H9 (cell line): ENCODE data around the gene FAM210B. TPM values are rescaled to one million over a fixed set of nuclear protein-coding genes. Genes with fewer than 3 reads are reported as not detected.

Experiments used
- DNase-seq: peaks from one replicate; pipeline ENCODE4 v3.0.0-alpha.2; 2017
- H2AFZ ChIP-seq: one replicate; pipeline ENCODE4 v1.6.1; 2013; ENCODE audit warnings: mild to moderate bottlenecking, low read length, control low read depth, moderate library complexity
- H2AK5ac ChIP-seq: 2 replicates; pipeline ENCODE4 v1.6.1; 2013; ENCODE audit warnings: low read length, control low read depth, mixed read lengths; ENCODE audit not compliant: insufficient read length
- H2BK120ac ChIP-seq: one replicate; pipeline ENCODE4 v1.6.1; 2013; ENCODE audit warnings: low read depth, mild to moderate bottlenecking, low read length, control low read depth, inconsistent platforms; ENCODE audit not compliant: poor library complexity, severe bottlenecking
- H2BK12ac ChIP-seq: 2 replicates; pipeline ENCODE4 v1.6.1; 2013; ENCODE audit warnings: low read length, control low read depth, mixed read lengths, low read depth; ENCODE audit not compliant: insufficient read length
- H2BK15ac ChIP-seq: 2 replicates; pipeline ENCODE4 v1.6.1; 2013; ENCODE audit warnings: low read depth, low read length, control low read depth
- H2BK20ac ChIP-seq: one replicate; pipeline ENCODE4 v1.6.1; 2013; ENCODE audit warnings: low read depth, mild to moderate bottlenecking, low read length, control low read depth, inconsistent platforms; ENCODE audit not compliant: poor library complexity, severe bottlenecking
- H2BK5ac ChIP-seq: 2 replicates; pipeline ENCODE4 v1.6.1; 2013; ENCODE audit warnings: low read length, control low read depth, mixed read lengths; ENCODE audit not compliant: insufficient read length
- H3K14ac ChIP-seq: 2 replicates; pipeline ENCODE4 v1.6.1; 2013; ENCODE audit warnings: low read length, control low read depth; ENCODE audit not compliant: insufficient read depth
- H3K18ac ChIP-seq: 2 replicates; pipeline ENCODE4 v1.6.1; 2013; ENCODE audit warnings: low read depth, mild to moderate bottlenecking, mixed read lengths, low read length, control low read depth; ENCODE audit not compliant: insufficient read length
- H3K23ac ChIP-seq: 2 replicates; pipeline ENCODE4 v1.6.1; 2013; ENCODE audit warnings: low read length, control low read depth, mixed read lengths, low read depth; ENCODE audit not compliant: insufficient read length
- H3K23me2 ChIP-seq: 2 replicates; pipeline ENCODE4 v1.6.1; 2013; ENCODE audit warnings: low read depth, mild to moderate bottlenecking, mixed read lengths, low read length, control low read depth; ENCODE audit not compliant: insufficient read length, poor library complexity, severe bottlenecking
- H3K27ac ChIP-seq: 2 replicates; pipeline ENCODE4 v1.5.1; 2013; ENCODE audit warnings: low read length, control low read depth, mixed read lengths, low read depth; ENCODE audit not compliant: insufficient read length
- H3K27me3 ChIP-seq: 2 replicates; pipeline ENCODE4 v1.6.1; 2013; ENCODE audit warnings: low read length, control low read depth, inconsistent platforms; ENCODE audit not compliant: insufficient read depth
- H3K4ac ChIP-seq: 2 replicates; pipeline ENCODE4 v1.6.1; 2013; ENCODE audit warnings: low read depth, mild to moderate bottlenecking, control low read depth, inconsistent platforms, low read length, moderate library complexity
- H3K4me1 ChIP-seq: 2 replicates; pipeline ENCODE4 v1.6.1; 2013; ENCODE audit warnings: low read length, control low read depth, inconsistent platforms; ENCODE audit not compliant: insufficient read depth
- H3K4me2 ChIP-seq: 2 replicates; pipeline ENCODE4 v1.6.1; 2013; ENCODE audit warnings: low read length, control low read depth, mixed read lengths; ENCODE audit not compliant: insufficient read length, insufficient read depth
- H3K56ac ChIP-seq: 2 replicates; pipeline ENCODE4 v1.6.1; 2013; ENCODE audit warnings: low read depth, mild to moderate bottlenecking, mixed read lengths, low read length, control low read depth; ENCODE audit not compliant: insufficient read length
- H3K79me1 ChIP-seq: 2 replicates; pipeline ENCODE4 v1.6.1; 2013; ENCODE audit warnings: low read depth, mild to moderate bottlenecking, moderate library complexity, low read length, control low read depth, inconsistent platforms; ENCODE audit not compliant: insufficient read depth, poor library complexity, severe bottlenecking
- H3K79me2 ChIP-seq: 2 replicates; pipeline ENCODE4 v1.6.1; 2013; ENCODE audit warnings: low read length, control low read depth, inconsistent platforms; ENCODE audit not compliant: insufficient read depth
- H3K9ac ChIP-seq: 2 replicates; pipeline ENCODE4 v1.6.1; 2013; ENCODE audit warnings: low read length, control low read depth, mixed read lengths; ENCODE audit not compliant: insufficient read length; ENCODE audit errors: extremely low read depth
- H3K9me3 ChIP-seq: one replicate; pipeline ENCODE4 v1.6.1; 2013; ENCODE audit warnings: low read depth, low read length, inconsistent platforms; ENCODE audit not compliant: control insufficient read depth
- H3T11ph ChIP-seq: one replicate; pipeline ENCODE4 v1.6.1; 2013; ENCODE audit warnings: mild to moderate bottlenecking, low read length, control low read depth, inconsistent platforms
- H4K20me1 ChIP-seq: one replicate; pipeline ENCODE4 v1.6.1; 2013; ENCODE audit not compliant: control insufficient read depth, insufficient read length, insufficient read depth
- H4K5ac ChIP-seq: 2 replicates; pipeline ENCODE4 v1.6.1; 2013; ENCODE audit warnings: low read depth, mild to moderate bottlenecking, mixed read lengths, low read length, control low read depth; ENCODE audit not compliant: insufficient read length
- H4K8ac ChIP-seq: replicated peaks from 2 replicates; pipeline ENCODE4 v1.6.1; 2013; ENCODE audit warnings: low read length, control low read depth, mixed read lengths, low read depth; ENCODE audit not compliant: insufficient read length
- H4K91ac ChIP-seq: 2 replicates; pipeline ENCODE4 v1.6.1; 2013; ENCODE audit warnings: low read depth, mild to moderate bottlenecking, moderate library complexity, mixed read lengths, low read length, control low read depth; ENCODE audit not compliant: insufficient read length
- H3K27ac Mint-ChIP-seq, 3 experiments: 2 replicates in 2 of 3; 3 replicates in 1 of 3; pipeline ENCODE4 v1.8.0; 2020 to 2021; ENCODE audit warnings: mixed read lengths in 3 of 3, mild to moderate bottlenecking in 1 of 3, moderate library complexity in 1 of 3
- H3K27me3 Mint-ChIP-seq: 2 replicates; pipeline ENCODE4 v1.8.0; 2021; ENCODE audit warnings: low read depth, mild to moderate bottlenecking, moderate library complexity, mixed read lengths
- H3K36me3 Mint-ChIP-seq, 3 experiments: 2 replicates in 2 of 3; 3 replicates in 1 of 3; pipeline ENCODE4 v1.8.0; 2020 to 2021; ENCODE audit warnings: low read depth in 3 of 3, mixed read lengths in 3 of 3; ENCODE audit not compliant: insufficient read depth in 1 of 3
- H3K4me1 Mint-ChIP-seq, 2 experiments: 2 replicates each; pipeline ENCODE4 v1.8.0; 2020; ENCODE audit warnings: mixed read lengths in 2 of 2
- H3K4me3 Mint-ChIP-seq, 2 experiments: 2 replicates in 1 of 2; 3 replicates in 1 of 2; pipeline ENCODE4 v1.8.0; 2020 to 2021; ENCODE audit warnings: mild to moderate bottlenecking in 2 of 2, mixed read lengths in 2 of 2, moderate library complexity in 1 of 2
- H3K9me3 Mint-ChIP-seq, 2 experiments: 2 replicates in 1 of 2; 3 replicates in 1 of 2; pipeline ENCODE4 v1.8.0; 2020; ENCODE audit warnings: mild to moderate bottlenecking in 2 of 2, mixed read lengths in 2 of 2, moderate library complexity in 1 of 2
- CTCF ChIP-seq: fragments of 200-600 bp; sonication (generic); conservative IDR thresholded peaks from 3 replicates; pipeline ENCODE4 v1.8.0; 2021; ENCODE audit warnings: antibody characterized with exemption, mild to moderate bottlenecking
- WGBS: extraction: QIAGEN DNeasy Blood & Tissue Kit; methylation state at CpG from one replicate; pipeline ENCODE4 v1.1.7; 2013; ENCODE audit warnings: missing lambda C conversion rate, low lambda C conversion rate, mixed read lengths; ENCODE audit not compliant: insufficient read length; ENCODE audit errors: extremely low coverage; 5-methylcytosine and 5-hydroxymethylcytosine counted together
- total RNA-seq: library from RNA; stranded (reverse); gene quantifications from 2 replicates; pipeline ENCODE4 v1.2.1, GENCODE V29; 2021

The FAM210B gene
- total RNA-seq, 1 experiment from 2014 or later, result 24.2 TPM

GRCh38 chr20:56388882-56389281, 30.1 kb downstream of the FAM210B start:
- Mint-ChIP-seq H3K4me1 (peaks cover 26 to 27% of the 10 kb centered on the region in 2 experiments), H3K27me3 (no peaks in the 10 kb centered on the region), H3K9me3 (no peaks in the 10 kb centered on the region), H3K36me3 (peaks cover 39 to 66% (median 57%) of the 10 kb centered on the region in 3 experiments; a peak in 6 of 7 replicates), H3K27ac (peak overlapping the region in 1 of 3 experiments; percentile 63; a peak in 2 of 7 replicates), H3K4me3 (no peak overlapping the region)
- Histone ChIP-seq H3K9ac (no peak overlapping the region), H3K79me1 (peaks cover 29% of the 10 kb centered on the region), H3K79me2 (peaks cover 34% of the 10 kb centered on the region; the same call in 1 of the 2 replicates), H4K5ac (no peak overlapping the region), H2AK5ac (no peak overlapping the region), H2BK20ac (no peak overlapping the region), H3K23me2 (peaks cover 6% of the 10 kb centered on the region), H3K27me3 (no peaks in the 10 kb centered on the region), H3K14ac (no peak overlapping the region), H2BK5ac (no peak overlapping the region), H3K4me1 (no peaks in the 10 kb centered on the region), H2BK15ac (no peak overlapping the region), H3K4me2 (no peak overlapping the region), H2BK12ac (no peak overlapping the region), H4K20me1 (no peaks in the 10 kb centered on the region), H3K23ac (no peak overlapping the region), H2BK120ac (no peak overlapping the region), H2AFZ (no peak overlapping the region), H4K8ac (no peak overlapping the region), H3T11ph (no peak overlapping the region), H4K91ac (no peak overlapping the region), H3K18ac (no peak overlapping the region), H3K4ac (no peak overlapping the region), H3K27ac (no peak overlapping the region), H3K9me3 (no peaks in the 10 kb centered on the region), H3K56ac (no peak overlapping the region)
- no peak for TF ChIP-seq CTCF
- WGBS, result no CpG with 5 or more reads among the region's 4 CpGs
- DNase-seq, result no peak
